ENCODE data around the gene FGFBP1.

The FGFBP1 gene

DNA sequence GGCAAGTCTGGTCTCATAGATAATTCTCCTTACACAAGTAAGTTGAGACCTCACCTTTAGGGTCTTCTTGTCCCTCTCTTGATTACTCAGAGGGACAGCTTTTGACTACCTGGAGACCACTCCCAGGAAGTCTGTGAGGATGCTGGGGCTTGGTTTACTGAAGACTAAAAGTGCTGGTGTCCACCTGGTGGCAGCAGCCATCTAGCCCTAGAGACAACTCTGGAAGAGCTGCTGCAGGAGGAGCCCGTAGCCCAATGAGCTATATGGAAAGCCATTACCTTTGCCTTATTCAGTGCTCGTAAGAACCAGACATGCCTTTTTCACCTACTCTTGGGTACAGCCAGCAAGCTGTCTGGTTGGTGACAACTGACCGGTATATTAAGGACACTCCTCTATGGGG lies 17.1 kb upstream of the FGFBP1 start:
- ChIA-PET CTCF (interaction anchor here (0.6 to 2.3 kb wide), 33 partner anchors 9 to 476 kb away, joined by 3 to 119 read pairs (median 4); no protein-coding TSS in a partner anchor), POLR2A (interaction anchor here (1.0 kb wide), 2 partner anchors 73 to 150 kb away, joined by 4 to 6 read pairs; no protein-coding TSS in a partner anchor)
- Histone ChIP-seq H3K4me3 (ENCODE audit: low read depth, low read length) (no peak overlapping the region), H3K36me3 (ENCODE audit: control insufficient read depth in 2 of 2, insufficient read depth in 1 of 2, low read length in 2 of 2) (no peaks in the 10 kb centered on the region), H3K27ac (ENCODE audit: extremely low read depth, low read depth, low read length) (no peak overlapping the region), H3K9me3 (ENCODE audit: control insufficient read depth, insufficient read depth, low read depth, low read length) (no peaks in the 10 kb centered on the region), H3K4me1 (ENCODE audit: control insufficient read depth, insufficient read depth, low read length) (no peaks in the 10 kb centered on the region)
- no peak for TF ChIP-seq FEZF1 (tag by site-specific recombination; IDR thresholded peaks at IDR 0.05)
- no peak for TF ChIP-seq ZNF571 (tag by site-specific recombination; IDR thresholded peaks at IDR 0.05)
- no peak for TF ChIP-seq ZNF324 (tag by site-specific recombination; IDR thresholded peaks at IDR 0.05)
- TF ChIP-seq ZNF561 (tag by site-specific recombination; IDR thresholded peaks at IDR 0.05; ENCODE audit: borderline replicate concordance), result no peak
- TF ChIP-seq, protein P1, sequence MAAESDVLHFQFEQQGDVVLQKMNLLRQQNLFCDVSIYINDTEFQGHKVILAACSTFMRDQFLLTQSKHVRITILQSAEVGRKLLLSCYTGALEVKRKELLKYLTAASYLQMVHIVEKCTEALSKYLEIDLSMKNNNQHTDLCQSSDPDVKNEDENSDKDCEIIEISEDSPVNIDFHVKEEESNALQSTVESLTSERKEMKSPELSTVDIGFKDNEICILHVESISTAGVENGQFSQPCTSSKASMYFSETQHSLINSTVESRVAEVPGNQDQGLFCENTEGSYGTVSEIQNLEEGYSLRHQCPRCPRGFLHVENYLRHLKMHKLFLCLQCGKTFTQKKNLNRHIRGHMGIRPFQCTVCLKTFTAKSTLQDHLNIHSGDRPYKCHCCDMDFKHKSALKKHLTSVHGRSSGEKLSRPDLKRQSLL (tag by site-specific recombination; IDR thresholded peaks at IDR 0.05), result no peak
- TF ChIP-seq, protein P2, sequence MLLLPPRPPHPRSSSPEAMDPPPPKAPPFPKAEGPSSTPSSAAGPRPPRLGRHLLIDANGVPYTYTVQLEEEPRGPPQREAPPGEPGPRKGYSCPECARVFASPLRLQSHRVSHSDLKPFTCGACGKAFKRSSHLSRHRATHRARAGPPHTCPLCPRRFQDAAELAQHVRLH (tag by site-specific recombination; IDR thresholded peaks at IDR 0.05), result no peak
- no peak for TF ChIP-seq ZNF830 (tag by site-specific recombination; IDR thresholded peaks at IDR 0.05; ENCODE audit: low read depth)
- TF ChIP-seq, protein P3, sequence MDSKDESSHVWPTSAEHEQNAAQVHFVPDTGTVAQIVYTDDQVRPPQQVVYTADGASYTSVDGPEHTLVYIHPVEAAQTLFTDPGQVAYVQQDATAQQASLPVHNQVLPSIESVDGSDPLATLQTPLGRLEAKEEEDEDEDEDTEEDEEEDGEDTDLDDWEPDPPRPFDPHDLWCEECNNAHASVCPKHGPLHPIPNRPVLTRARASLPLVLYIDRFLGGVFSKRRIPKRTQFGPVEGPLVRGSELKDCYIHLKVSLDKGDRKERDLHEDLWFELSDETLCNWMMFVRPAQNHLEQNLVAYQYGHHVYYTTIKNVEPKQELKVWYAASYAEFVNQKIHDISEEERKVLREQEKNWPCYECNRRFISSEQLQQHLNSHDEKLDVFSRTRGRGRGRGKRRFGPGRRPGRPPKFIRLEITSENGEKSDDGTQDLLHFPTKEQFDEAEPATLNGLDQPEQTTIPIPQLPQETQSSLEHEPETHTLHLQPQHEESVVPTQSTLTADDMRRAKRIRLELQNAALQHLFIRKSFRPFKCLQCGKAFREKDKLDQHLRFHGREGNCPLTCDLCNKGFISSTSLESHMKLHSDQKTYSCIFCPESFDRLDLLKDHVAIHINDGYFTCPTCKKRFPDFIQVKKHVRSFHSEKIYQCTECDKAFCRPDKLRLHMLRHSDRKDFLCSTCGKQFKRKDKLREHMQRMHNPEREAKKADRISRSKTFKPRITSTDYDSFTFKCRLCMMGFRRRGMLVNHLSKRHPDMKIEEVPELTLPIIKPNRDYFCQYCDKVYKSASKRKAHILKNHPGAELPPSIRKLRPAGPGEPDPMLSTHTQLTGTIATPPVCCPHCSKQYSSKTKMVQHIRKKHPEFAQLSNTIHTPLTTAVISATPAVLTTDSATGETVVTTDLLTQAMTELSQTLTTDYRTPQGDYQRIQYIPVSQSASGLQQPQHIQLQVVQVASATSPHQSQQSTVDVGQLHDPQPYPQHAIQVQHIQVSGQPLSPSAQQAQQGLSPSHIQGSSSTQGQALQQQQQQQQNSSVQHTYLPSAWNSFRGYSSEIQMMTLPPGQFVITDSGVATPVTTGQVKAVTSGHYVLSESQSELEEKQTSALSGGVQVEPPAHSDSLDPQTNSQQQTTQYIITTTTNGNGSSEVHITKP (tag by site-specific recombination; IDR thresholded peaks at IDR 0.05), result no peak
- no peak for TF ChIP-seq ZNF777 (tag by site-specific recombination; IDR thresholded peaks at IDR 0.05; ENCODE audit: borderline replicate concordance)
- no peak for TF ChIP-seq ZBTB48 (tag by site-specific recombination; IDR thresholded peaks at IDR 0.05)
- no peak for TF ChIP-seq ZNF146 (tag by site-specific recombination; IDR thresholded peaks at IDR 0.05)
- TF ChIP-seq, protein P4, sequence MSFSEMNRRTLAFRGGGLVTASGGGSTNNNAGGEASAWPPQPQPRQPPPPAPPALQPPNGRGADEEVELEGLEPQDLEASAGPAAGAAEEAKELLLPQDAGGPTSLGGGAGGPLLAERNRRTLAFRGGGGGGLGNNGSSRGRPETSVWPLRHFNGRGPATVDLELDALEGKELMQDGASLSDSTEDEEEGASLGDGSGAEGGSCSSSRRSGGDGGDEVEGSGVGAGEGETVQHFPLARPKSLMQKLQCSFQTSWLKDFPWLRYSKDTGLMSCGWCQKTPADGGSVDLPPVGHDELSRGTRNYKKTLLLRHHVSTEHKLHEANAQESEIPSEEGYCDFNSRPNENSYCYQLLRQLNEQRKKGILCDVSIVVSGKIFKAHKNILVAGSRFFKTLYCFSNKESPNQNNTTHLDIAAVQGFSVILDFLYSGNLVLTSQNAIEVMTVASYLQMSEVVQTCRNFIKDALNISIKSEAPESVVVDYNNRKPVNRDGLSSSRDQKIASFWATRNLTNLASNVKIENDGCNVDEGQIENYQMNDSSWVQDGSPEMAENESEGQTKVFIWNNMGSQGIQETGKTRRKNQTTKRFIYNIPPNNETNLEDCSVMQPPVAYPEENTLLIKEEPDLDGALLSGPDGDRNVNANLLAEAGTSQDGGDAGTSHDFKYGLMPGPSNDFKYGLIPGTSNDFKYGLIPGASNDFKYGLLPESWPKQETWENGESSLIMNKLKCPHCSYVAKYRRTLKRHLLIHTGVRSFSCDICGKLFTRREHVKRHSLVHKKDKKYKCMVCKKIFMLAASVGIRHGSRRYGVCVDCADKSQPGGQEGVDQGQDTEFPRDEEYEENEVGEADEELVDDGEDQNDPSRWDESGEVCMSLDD (tag by site-specific recombination; IDR thresholded peaks at IDR 0.05), result no peak
- TF ChIP-seq KLF7 (tag by site-specific recombination; IDR thresholded peaks at IDR 0.05; ENCODE audit: borderline replicate concordance), result no peak
- TF ChIP-seq ZBTB20 (tag by site-specific recombination; IDR thresholded peaks at IDR 0.05), result no peak

DNA sequence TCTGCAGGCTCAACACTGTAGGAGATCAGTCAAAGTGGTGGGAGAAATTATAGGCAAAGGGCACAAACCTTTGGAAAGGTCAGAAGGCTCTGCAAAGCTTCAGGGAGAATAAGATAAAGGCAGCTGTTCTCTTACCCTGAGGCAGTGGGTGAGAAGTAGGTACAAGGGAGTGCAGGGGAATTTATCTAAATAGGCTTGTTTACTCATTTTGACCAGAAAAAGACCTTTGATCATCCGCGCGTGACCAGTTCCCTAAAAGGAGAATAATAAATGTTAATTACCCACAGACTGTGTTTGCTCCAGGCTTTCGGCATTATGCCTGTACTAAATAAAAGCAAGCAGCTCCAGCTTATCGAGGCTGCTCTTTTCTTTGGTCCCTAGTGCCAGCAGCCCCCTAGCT lies 15.1 kb upstream of the FGFBP1 start:
- H3K36me3 ChIP-seq (ENCODE audit: control insufficient read depth in 2 of 2, insufficient read depth in 1 of 2, low read length in 2 of 2), result no peaks in the 10 kb centered on the region
- ChIA-PET POLR2A (no interaction called here), CTCF (interaction anchor here (1.0 to 2.5 kb wide), 4 partner anchors 61 to 148 kb away, joined by 3 to 15 read pairs (median 6); no protein-coding TSS in a partner anchor)
- TF ChIP-seq, protein P5, sequence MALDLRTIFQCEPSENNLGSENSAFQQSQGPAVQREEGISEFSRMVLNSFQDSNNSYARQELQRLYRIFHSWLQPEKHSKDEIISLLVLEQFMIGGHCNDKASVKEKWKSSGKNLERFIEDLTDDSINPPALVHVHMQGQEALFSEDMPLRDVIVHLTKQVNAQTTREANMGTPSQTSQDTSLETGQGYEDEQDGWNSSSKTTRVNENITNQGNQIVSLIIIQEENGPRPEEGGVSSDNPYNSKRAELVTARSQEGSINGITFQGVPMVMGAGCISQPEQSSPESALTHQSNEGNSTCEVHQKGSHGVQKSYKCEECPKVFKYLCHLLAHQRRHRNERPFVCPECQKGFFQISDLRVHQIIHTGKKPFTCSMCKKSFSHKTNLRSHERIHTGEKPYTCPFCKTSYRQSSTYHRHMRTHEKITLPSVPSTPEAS (tag by site-specific recombination; IDR thresholded peaks at IDR 0.05), result no peak
- TF ChIP-seq ZNF311 (tag by site-specific recombination; IDR thresholded peaks at IDR 0.05; ENCODE audit: borderline replicate concordance) (no peak), SETDB1 (IDR thresholded peaks at IDR 0.05; ENCODE audit: insufficient read length, low read length) (peak; percentile 31)
- no peaks in the 10 kb centered on the region for H3K9me3 ChIP-seq (ENCODE audit: control insufficient read depth, insufficient read depth, low read depth, low read length)
- no peak overlapping the region for H3K27ac ChIP-seq (ENCODE audit: extremely low read depth, low read depth, low read length)
- no peaks in the 10 kb centered on the region for H3K4me1 ChIP-seq (ENCODE audit: control insufficient read depth, insufficient read depth, low read length)
- no peak overlapping the region for H3K4me3 ChIP-seq (ENCODE audit: low read depth, low read length)

All from HEK293 (cell line).